Muscle of leg (tissue), 11 donors: Measurements from ENCODE around the gene DDX1. TPM values are rescaled to one million over a fixed set of nuclear protein-coding genes. Genes with fewer than 3 reads are reported as not detected.

Experiments
- DNase-seq: peaks from one replicate; pipeline ENCODE4 v3.0.0; 2013
- H3K27ac ChIP-seq: one replicate; pipeline ENCODE4 v1.5.1; 2013; ENCODE audit warnings: mild to moderate bottlenecking, low read length, control low read depth
- H3K27me3 ChIP-seq: one replicate; pipeline ENCODE4 v1.6.1; 2013; ENCODE audit warnings: low read length; ENCODE audit not compliant: control insufficient read depth, insufficient read depth
- H3K36me3 ChIP-seq: one replicate; pipeline ENCODE4 v1.6.1; 2013; ENCODE audit warnings: low read length; ENCODE audit not compliant: control insufficient read depth, insufficient read depth
- H3K4me1 ChIP-seq: one replicate; pipeline ENCODE4 v1.6.1; 2013; ENCODE audit warnings: low read length; ENCODE audit not compliant: control insufficient read depth, insufficient read depth
- H3K4me3 ChIP-seq: one replicate; pipeline ENCODE4 v1.5.1; 2013; ENCODE audit warnings: low read length, control low read depth
- H3K9me3 ChIP-seq: replicated peaks from 2 replicates; pipeline ENCODE4 v1.6.1; 2013; ENCODE audit warnings: low read depth, low read length; ENCODE audit not compliant: control insufficient read depth
- WGBS: methylation state at CpG from one replicate; pipeline ENCODE4 v1.1.5; 2013; ENCODE audit warnings: missing lambda C conversion rate; ENCODE audit not compliant: insufficient coverage; 5-methylcytosine and 5-hydroxymethylcytosine counted together
- polyA plus RNA-seq, 8 donors: library from polyadenylated mRNA; unstranded; fragments of 120-200 nt; gene quantifications; one replicate each; pipeline versions ENCODE4 v1.2.1 to v1.2.3, GENCODE V29; 2013; ENCODE audit warnings: inconsistent platforms in 1 of 8, low replicate concordance in 1 of 8; ENCODE audit not compliant: insufficient read length in 8 of 8, insufficient read depth in 1 of 8
- total RNA-seq: library from RNA; stranded (reverse); fragments of 120-200 nt; gene quantifications from one replicate; pipeline ENCODE4 v1.2.4, GENCODE V29; 2013

DDX1 gene
- total and polyA plus RNA-seq, 9 donors, result 72.3 to 101 (median 94.5) TPM

DNA sequence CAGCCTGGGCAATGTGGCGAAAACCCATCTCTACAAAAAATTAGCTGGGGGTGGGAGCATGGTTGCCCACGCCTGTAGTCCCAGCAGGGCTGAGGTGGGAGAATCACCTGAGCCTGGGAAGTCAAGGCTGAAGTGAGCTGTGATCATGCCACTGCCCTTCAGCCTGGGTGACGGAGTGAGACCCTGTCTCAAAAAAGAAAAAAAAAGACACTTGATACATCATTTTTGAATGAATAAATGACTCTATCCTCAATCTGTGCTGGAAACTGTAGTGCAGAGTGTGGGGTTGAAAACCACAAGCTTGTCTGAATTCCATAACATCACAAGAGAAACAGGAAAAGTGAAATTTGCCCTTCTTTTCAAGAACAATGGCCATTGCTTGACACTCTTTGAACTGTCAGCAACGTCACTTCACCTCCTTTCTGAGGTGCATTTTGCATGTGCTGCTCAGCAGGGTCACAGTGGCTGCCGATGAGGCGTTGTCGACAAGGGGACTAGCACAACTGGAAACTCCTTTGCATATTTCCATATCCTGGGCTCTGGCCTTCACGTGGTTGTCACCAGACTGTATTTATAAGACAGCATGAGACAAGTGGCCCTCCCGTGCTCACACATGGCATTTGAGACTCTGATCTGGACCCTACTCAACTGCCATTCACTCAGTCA lies 54.2 kb downstream of the DDX1 start:
- Histone ChIP-seq H3K4me3 (no peak overlapping the region), H3K4me1 (no peaks in the 10 kb centered on the region), H3K36me3 (peaks cover 4% of the 10 kb centered on the region), H3K9me3 (peaks cover 2% of the 10 kb centered on the region), H3K27me3 (peaks cover 19% of the 10 kb centered on the region), H3K27ac (no peak overlapping the region)
- no peak for DNase-seq
- whole genome bisulfite sequencing, result 61% methylated on average over 6 of the region's 9 CpGs

- no peak for DNase-seq
- no peaks in the 10 kb centered on the region for H3K9me3 ChIP-seq
- WGBS, result 89% methylated on average over 3 of the region's 6 CpGs
- H3K27me3 ChIP-seq, result peaks cover 19% of the 10 kb centered on the region
- no peak overlapping the region for H3K27ac ChIP-seq
- no peaks in the 10 kb centered on the region for H3K4me1 ChIP-seq
- no peak overlapping the region for H3K4me3 ChIP-seq
- no peaks in the 10 kb centered on the region for H3K36me3 ChIP-seq
Measured at GRCh38 chr2:15646661-15647060, 55.0 kb downstream of the DDX1 start.

- WGBS, result 54% methylated on average over 14 of the region's 18 CpGs
- DNase-seq, result no peak
Measured at GRCh38 chr2:15647622-15648590, 56.2 kb downstream of the DDX1 start.

DNA sequence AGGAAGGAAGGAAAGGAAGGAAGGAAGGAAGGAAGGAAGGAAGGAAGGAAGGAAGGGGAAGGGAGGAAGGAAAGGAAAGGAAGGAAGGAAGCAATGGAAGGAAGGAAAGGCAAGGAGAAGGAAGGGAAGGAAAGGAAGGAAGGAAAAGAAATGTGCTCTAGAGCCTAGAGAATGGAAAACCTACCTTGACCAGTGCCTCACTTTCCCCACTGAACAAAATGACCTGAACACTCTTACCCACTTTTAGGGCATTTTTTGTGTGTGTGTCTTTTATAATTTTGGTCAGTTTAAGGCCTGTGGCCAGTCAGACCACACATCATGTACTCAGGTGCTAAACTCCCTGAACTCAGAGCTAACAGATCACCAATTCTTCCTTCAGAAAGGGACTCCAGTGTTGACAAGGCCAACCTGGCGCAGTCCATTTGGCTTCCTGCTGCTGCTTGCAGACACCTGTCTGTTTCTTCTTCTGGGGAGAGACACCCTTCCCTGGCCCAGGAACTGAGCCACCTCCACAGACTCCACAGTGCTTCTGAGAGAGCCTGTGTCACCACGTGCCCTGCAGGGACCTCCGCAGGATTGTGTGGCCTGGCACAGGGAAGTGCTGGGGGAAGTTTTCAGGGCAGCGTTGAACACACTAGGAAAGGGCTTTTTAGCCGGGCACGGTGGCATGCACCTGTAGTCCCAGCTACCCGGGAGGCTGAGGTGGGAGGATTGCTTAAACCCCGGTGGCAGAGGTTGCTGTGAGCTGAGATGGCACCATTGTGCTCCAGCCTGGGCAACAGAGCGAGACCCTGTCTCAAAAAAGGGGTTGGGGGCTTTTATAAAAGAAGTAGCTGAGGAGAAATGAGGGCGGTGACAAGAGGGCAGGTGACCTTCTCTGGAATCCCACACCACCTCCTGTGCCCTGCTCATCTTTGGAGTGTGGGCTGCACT lies 57.2 kb downstream of the DDX1 start:
- no peak for DNase-seq
- H3K9me3 ChIP-seq, result no peaks in the 10 kb centered on the region
- H3K4me1 ChIP-seq, result no peaks in the 10 kb centered on the region
- H3K27ac ChIP-seq, result no peak overlapping the region
- H3K4me3 ChIP-seq, result no peak overlapping the region
- 88% methylated on average over 8 of the region's 10 CpGs for WGBS
- H3K27me3 ChIP-seq, result peaks cover 22% of the 10 kb centered on the region
- no peaks in the 10 kb centered on the region for H3K36me3 ChIP-seq

More at GRCh38 chr2:15647622-15648590, 56.2 kb downstream of the DDX1 start:
- Histone ChIP-seq H3K9me3 (no peaks in the 10 kb centered on the region), H3K4me3 (no peak overlapping the region), H3K36me3 (no peaks in the 10 kb centered on the region), H3K4me1 (no peaks in the 10 kb centered on the region), H3K27ac (no peak overlapping the region), H3K27me3 (peaks cover 22% of the 10 kb centered on the region)

- Histone ChIP-seq H3K9me3 (no peaks in the 10 kb centered on the region), H3K4me3 (no peak overlapping the region), H3K4me1 (no peaks in the 10 kb centered on the region), H3K27me3 (peaks cover 22% of the 10 kb centered on the region), H3K27ac (no peak overlapping the region), H3K36me3 (no peaks in the 10 kb centered on the region)
- 36% methylated on average over 14 of the region's 14 CpGs for WGBS
- no peak for DNase-seq
Measured at GRCh38 chr2:15649561-15650255, 58.0 kb downstream of the DDX1 start.

DNA sequence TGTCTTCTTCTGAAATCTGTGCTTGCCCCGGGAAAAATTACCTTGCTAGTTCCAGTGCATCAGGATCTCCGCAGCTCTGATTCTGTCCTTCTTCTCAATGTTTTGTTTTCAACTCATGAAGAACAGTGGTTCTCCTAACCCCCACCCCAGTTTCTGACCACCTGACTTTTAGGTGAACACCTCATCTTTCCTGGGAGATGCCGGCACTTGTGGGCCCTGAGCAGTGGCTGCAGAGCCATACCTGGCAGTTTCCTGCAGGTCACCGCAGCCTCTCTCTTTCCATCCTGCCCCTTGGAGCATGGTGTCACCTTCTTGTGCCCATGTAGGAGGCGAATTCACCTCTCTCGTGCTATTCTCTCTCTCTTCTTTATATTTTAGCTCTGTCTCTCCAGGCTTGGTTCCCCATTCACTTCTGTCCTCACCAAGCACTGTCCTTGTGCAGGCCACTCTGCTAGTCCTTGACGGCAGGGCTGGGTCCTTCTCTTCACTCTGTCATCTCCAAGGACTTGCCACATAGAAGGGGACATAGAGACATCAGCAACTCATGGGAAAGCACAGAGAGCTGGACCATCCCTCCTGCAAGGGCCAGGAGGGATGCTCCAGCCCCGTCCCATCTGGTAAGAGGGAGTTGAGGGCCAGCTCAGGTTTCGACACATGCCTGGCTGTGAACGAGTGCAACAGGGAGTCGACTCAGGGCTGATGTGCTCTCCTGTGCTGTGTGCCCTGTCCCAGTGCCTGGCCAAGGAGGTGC lies 59.1 kb downstream of the DDX1 start:
- Histone ChIP-seq H3K4me1 (no peaks in the 10 kb centered on the region), H3K9me3 (no peaks in the 10 kb centered on the region), H3K36me3 (no peaks in the 10 kb centered on the region), H3K27me3 (peaks cover 20% of the 10 kb centered on the region), H3K27ac (no peak overlapping the region), H3K4me3 (no peak overlapping the region)
- no peak for DNase-seq
- 70% methylated on average over 10 of the region's 11 CpGs for WGBS

DNA sequence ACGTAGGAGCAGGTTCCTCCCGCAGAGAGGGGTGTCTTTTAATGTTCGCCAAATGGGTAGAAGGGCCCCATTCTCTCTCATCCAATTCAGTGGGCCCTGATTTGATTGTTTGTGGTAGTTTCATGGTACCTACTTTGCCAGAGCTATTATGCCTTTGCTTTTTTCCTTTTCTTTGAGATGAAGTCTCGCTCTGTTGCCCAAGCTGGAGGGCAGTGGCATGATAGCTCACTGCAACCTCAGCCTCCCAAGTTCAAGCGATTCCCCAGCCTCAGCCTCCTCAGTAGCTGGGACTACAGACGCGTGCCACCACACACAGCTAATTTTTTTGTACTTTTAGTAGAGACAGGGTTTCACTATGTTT lies 59.7 kb downstream of the DDX1 start:
- H3K4me3 ChIP-seq, result no peak overlapping the region

GRCh38 chr2:15652252-15652651 lies 60.6 kb downstream of the DDX1 start:
- H3K27me3 ChIP-seq, result peaks cover 22% of the 10 kb centered on the region
- H3K4me1 ChIP-seq, result no peaks in the 10 kb centered on the region
- WGBS, result 56% methylated on average over 8 of the region's 8 CpGs
- DNase-seq, result no peak
- H3K27ac ChIP-seq, result no peak overlapping the region
- no peaks in the 10 kb centered on the region for H3K9me3 ChIP-seq
- no peak overlapping the region for H3K4me3 ChIP-seq
- H3K36me3 ChIP-seq, result no peaks in the 10 kb centered on the region

More for the DNA sequence above, 59.7 kb downstream of the DDX1 start:
- Histone ChIP-seq H3K27ac (no peak overlapping the region), H3K9me3 (no peaks in the 10 kb centered on the region), H3K36me3 (no peaks in the 10 kb centered on the region), H3K4me1 (no peaks in the 10 kb centered on the region), H3K27me3 (peaks cover 22% of the 10 kb centered on the region)
- no CpG with 5 or more reads among the region's 7 CpGs for WGBS
- DNase-seq, result no peak

DNA sequence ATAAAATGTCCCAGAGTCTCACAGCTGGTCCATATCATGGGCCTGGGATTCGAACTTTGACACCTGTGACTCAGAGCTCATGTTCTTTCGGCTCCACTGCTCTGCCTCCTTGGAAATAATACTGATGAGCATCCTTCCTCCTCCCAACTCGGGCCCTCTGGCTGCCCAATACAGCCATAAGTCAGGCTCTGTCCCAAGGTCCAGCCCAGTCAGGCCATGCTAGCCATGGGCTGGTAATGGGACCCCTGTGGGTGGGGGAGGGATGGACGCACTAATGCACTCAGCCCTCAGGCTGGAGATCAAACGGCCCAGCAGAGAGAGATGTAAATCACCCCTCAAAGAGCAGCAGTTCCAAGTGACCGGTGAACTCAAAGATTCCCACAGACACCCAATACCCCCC lies 61.1 kb downstream of the DDX1 start:
- H3K9me3 ChIP-seq, result no peaks in the 10 kb centered on the region
- no peaks in the 10 kb centered on the region for H3K4me1 ChIP-seq
- 40% methylated on average over 2 of the region's 6 CpGs for WGBS
- H3K36me3 ChIP-seq, result no peaks in the 10 kb centered on the region
- peaks cover 19% of the 10 kb centered on the region for H3K27me3 ChIP-seq
- H3K27ac ChIP-seq, result no peak overlapping the region
- no peak for DNase-seq
- no peak overlapping the region for H3K4me3 ChIP-seq
